Measurements from ENCODE around the gene USP10. TPM values are rescaled to one million over a fixed set of nuclear protein-coding genes. Genes with fewer than 3 reads are reported as not detected.

USP10 gene
- total and polyA plus RNA-seq, 2 donors (not counting 1 experiment from before 2014, with no cell fraction given) = 48.9 to 134 TPM

GRCh38 chr16:84782846-84783245 is 83.0 kb downstream of the USP10 start:
- intact Hi-C loops (cut with micrococcal nuclease) = no loop called here
- H3K9ac ChIP-seq (ENCODE audit: low read length) = no peak overlapping the region
- no peak overlapping the region for H3K4me2 ChIP-seq (replicated peaks; ENCODE audit: low read depth, low read length, poor library complexity, severe bottlenecking)
- H3K79me2 ChIP-seq (ENCODE audit: control insufficient read depth, insufficient read depth, low read length) = no peaks in the 10 kb centered on the region
- no peaks in the 10 kb centered on the region for H3K9me3 Mint-ChIP-seq (ENCODE audit: insufficient read depth)
- 94% methylated on average over 2 of the region's 2 CpGs for WGBS (ENCODE audit: insufficient coverage)
- POLR2A ChIA-PET = no interaction called here
- H2AFZ ChIP-seq (ENCODE audit: insufficient read depth, low read depth, low read length, poor library complexity, severe bottlenecking) = no peak overlapping the region
- no peaks in the 10 kb centered on the region for H3K4me1 Mint-ChIP-seq
- peaks cover 0 to 21% of the 10 kb centered on the region in 2 experiments for H3K36me3 ChIP-seq (replicated peaks in 1 of 2; ENCODE audit: control extremely low read depth in 1 of 2, control insufficient read depth in 1 of 2, extremely low read depth in 1 of 2, insufficient read depth in 2 of 2, low read length in 1 of 2)
- H4K20me1 ChIP-seq (ENCODE audit: control insufficient read depth, insufficient read depth, low read length, poor library complexity, severe bottlenecking) = no peaks in the 10 kb centered on the region
- no peaks in the 10 kb centered on the region for H3K27me3 Mint-ChIP-seq
- DNase-seq = no peak
- H3K4me3 Mint-ChIP-seq = no peak overlapping the region
- no peak for ATAC-seq (ENCODE audit: low read depth)
- H3K27ac Mint-ChIP-seq = no peak overlapping the region
- H3K9me3 ChIP-seq (ENCODE audit: control extremely low read depth in 1 of 3, control insufficient read depth in 2 of 3, insufficient read depth in 1 of 3, low read length in 2 of 3) = no peaks in the 10 kb centered on the region
- CTCF ChIA-PET = no interaction called here
- no peak overlapping the region for H3K4me3 ChIP-seq (ENCODE audit: control extremely low read depth in 1 of 5, extremely low read depth in 1 of 5, insufficient read depth in 1 of 5, low read depth in 2 of 5, low read length in 4 of 5)
- H3K4me1 ChIP-seq (ENCODE audit: control insufficient read depth in 2 of 2, insufficient read depth in 2 of 2, low read length in 2 of 2) = no peaks in the 10 kb centered on the region
- no peak overlapping the region for H3K27ac ChIP-seq (ENCODE audit: low read length in 2 of 2)
- no peaks in the 10 kb centered on the region for H3K27me3 ChIP-seq (replicated peaks in 1 of 4; ENCODE audit: control extremely low read depth in 1 of 4, control insufficient read depth in 3 of 4, insufficient read depth in 4 of 4, low read length in 3 of 4)
- TF ChIP-seq EZH2 (IDR thresholded peaks at IDR 0.05; ENCODE audit: borderline replicate concordance, insufficient read depth, low read depth, low read length, poor library complexity, severe bottlenecking) (no peak), CTCF (IDR thresholded peaks at IDR 0.05) (no peak)

GRCh38 chr16:84785843-84786581 is 86.2 kb downstream of the USP10 start:
- POLR2A ChIA-PET = no interaction called here
- H3K4me1 Mint-ChIP-seq = no peaks in the 10 kb centered on the region
- Histone ChIP-seq H3K9ac (ENCODE audit: low read length) (no peak overlapping the region), H3K36me3 (replicated peaks in 1 of 2; ENCODE audit: control extremely low read depth in 1 of 2, control insufficient read depth in 1 of 2, extremely low read depth in 1 of 2, insufficient read depth in 2 of 2, low read length in 1 of 2) (no peaks in the 10 kb centered on the region), H3K4me1 (ENCODE audit: control insufficient read depth in 2 of 2, insufficient read depth in 2 of 2, low read length in 2 of 2) (no peaks in the 10 kb centered on the region), H3K4me2 (replicated peaks; ENCODE audit: low read depth, low read length, poor library complexity, severe bottlenecking) (no peak overlapping the region), H3K79me2 (ENCODE audit: control insufficient read depth, insufficient read depth, low read length) (no peaks in the 10 kb centered on the region), H3K27me3 (replicated peaks in 1 of 4; ENCODE audit: control extremely low read depth in 1 of 4, control insufficient read depth in 3 of 4, insufficient read depth in 4 of 4, low read length in 3 of 4) (no peaks in the 10 kb centered on the region), H3K9me3 (ENCODE audit: control extremely low read depth in 1 of 3, control insufficient read depth in 2 of 3, insufficient read depth in 1 of 3, low read length in 2 of 3) (no peaks in the 10 kb centered on the region), H4K20me1 (ENCODE audit: control insufficient read depth, insufficient read depth, low read length, poor library complexity, severe bottlenecking) (no peaks in the 10 kb centered on the region), H3K4me3 (ENCODE audit: control extremely low read depth in 1 of 5, extremely low read depth in 1 of 5, insufficient read depth in 1 of 5, low read depth in 2 of 5, low read length in 4 of 5) (no peak overlapping the region), H2AFZ (ENCODE audit: insufficient read depth, low read depth, low read length, poor library complexity, severe bottlenecking) (no peak overlapping the region), H3K27ac (ENCODE audit: low read length in 2 of 2) (no peak overlapping the region)
- no peaks in the 10 kb centered on the region for H3K9me3 Mint-ChIP-seq (ENCODE audit: insufficient read depth)
- no peaks in the 10 kb centered on the region for H3K27me3 Mint-ChIP-seq
- no peak for DNase-seq
- WGBS (ENCODE audit: insufficient coverage) = 88% methylated on average over 7 of the region's 11 CpGs
- no peak for ATAC-seq (ENCODE audit: low read depth)
- no peak overlapping the region for H3K4me3 Mint-ChIP-seq
- CTCF ChIA-PET = interaction anchor here (1.1 kb wide), 1 partner anchor 167 kb away, joined by 4 read pairs; no protein-coding TSS in a partner anchor
- no peak overlapping the region for H3K27ac Mint-ChIP-seq
- TF ChIP-seq CTCF (IDR thresholded peaks at IDR 0.05) (no peak), EZH2 (IDR thresholded peaks at IDR 0.05; ENCODE audit: borderline replicate concordance, insufficient read depth, low read depth, low read length, poor library complexity, severe bottlenecking) (no peak)
- intact Hi-C loops (cut with micrococcal nuclease) = no loop called here

Data from B cell (primary cell).